ENCODE measurements around the gene ERCC4. TPM values are rescaled to one million over a fixed set of nuclear protein-coding genes. Genes with fewer than 3 reads are reported as not detected.
A peak's percentile ranks its signal among the peaks of the same experiment; 100 is the strongest.

ERCC4 gene
- polyA plus RNA-seq, 1 donor (not counting 4 experiments of a cell fraction or from before 2014, with no cell fraction given): 5.9 TPM

GRCh38 chr16:13920510-13920818, 510 bp downstream of the ERCC4 start:
- peak overlapping the region; percentile 82 for H3K27ac ChIP-seq (ENCODE audit: control insufficient read depth, insufficient read depth, low read length)
- H3K4me2 ChIP-seq (ENCODE audit: control insufficient read depth, extremely low read depth, insufficient read depth, low read depth, low read length): peak overlapping the region; percentile 96
- H3K9ac ChIP-seq (ENCODE audit: control insufficient read depth, extremely low read depth, insufficient read depth, low read length): peak overlapping the region; percentile 96
- peaks cover 0 to 4% of the 10 kb centered on the region in 2 experiments for H3K36me3 ChIP-seq (ENCODE audit: control insufficient read depth in 2 of 2, extremely low read depth in 1 of 2, insufficient read depth in 2 of 2, low read length in 2 of 2)
- H3K79me2 ChIP-seq (ENCODE audit: control insufficient read depth, insufficient read depth, low read length): peaks cover 13% of the 10 kb centered on the region
- H3K4me3 ChIP-seq (ENCODE audit: control insufficient read depth in 2 of 3, extremely low read depth in 1 of 3, insufficient read depth in 2 of 3, low read depth in 1 of 3, low read length in 3 of 3): peak overlapping the region; percentile 91 to 99 (median 92)
- H3K9me3 ChIP-seq (ENCODE audit: control insufficient read depth, low read depth, low read length): no peaks in the 10 kb centered on the region
- no peaks in the 10 kb centered on the region for H4K20me1 ChIP-seq (ENCODE audit: control insufficient read depth, extremely low read depth, insufficient read depth, low read length)
- H3K9me1 ChIP-seq (ENCODE audit: control insufficient read depth, extremely low read depth, insufficient read depth, low read length): no peaks in the 10 kb centered on the region
- FAIRE-seq (no peak), DNase-seq (ENCODE audit: low read depth, low spot score) (no peak)
- H3K4me1 ChIP-seq (ENCODE audit: control insufficient read depth, extremely low read depth, insufficient read depth, low read length): peaks cover 12% of the 10 kb centered on the region
- TF ChIP-seq CTCF (optimal IDR thresholded peaks at IDR 0.05 in 1 of 3, IDR thresholded peaks at IDR 0.05 in 1 of 3, conservative IDR thresholded peaks at IDR 0.05 in 1 of 3; ENCODE audit: extremely low read depth in 1 of 3, insufficient read depth in 2 of 3, low read length in 3 of 3) (no peak), EZH2 (IDR thresholded peaks at IDR 0.05; ENCODE audit: low read length) (no peak)
- H2AFZ ChIP-seq (ENCODE audit: control insufficient read depth, low read length): peak overlapping the region; percentile 99
- no peaks in the 10 kb centered on the region for H3K27me3 ChIP-seq (ENCODE audit: control insufficient read depth, extremely low read depth, insufficient read depth, low read length)
- dilution Hi-C loops (cut with MboI; ENCODE audit: extremely low pct_ligation_motif_present, low sequenced_read_pairs): no loop called here

DNA sequence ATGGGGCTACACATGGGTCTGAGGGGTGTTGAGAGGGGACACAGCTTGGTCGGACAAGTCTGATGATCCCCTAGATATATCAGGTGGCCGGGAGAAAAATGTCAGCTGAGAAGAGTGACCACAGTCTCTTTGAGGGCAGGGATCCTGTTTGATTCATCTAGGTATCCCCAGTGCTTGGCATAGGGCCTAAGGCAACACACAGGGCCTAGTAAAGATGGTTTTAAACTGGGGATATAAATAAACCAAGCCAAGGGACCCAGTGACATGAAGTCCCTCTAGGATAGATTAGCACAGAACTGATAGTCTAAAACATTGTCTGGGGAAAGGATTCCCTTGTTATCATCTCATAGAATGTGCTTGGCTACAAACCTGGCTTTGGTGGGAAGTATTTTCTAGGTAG, 1.4 kb downstream of the ERCC4 start:
- TF ChIP-seq CTCF (optimal IDR thresholded peaks at IDR 0.05 in 1 of 3, IDR thresholded peaks at IDR 0.05 in 1 of 3, conservative IDR thresholded peaks at IDR 0.05 in 1 of 3; ENCODE audit: extremely low read depth in 1 of 3, insufficient read depth in 2 of 3, low read length in 3 of 3) (no peak), EZH2 (IDR thresholded peaks at IDR 0.05; ENCODE audit: low read length) (no peak)
- no peaks in the 10 kb centered on the region for H3K27me3 ChIP-seq (ENCODE audit: control insufficient read depth, extremely low read depth, insufficient read depth, low read length)
- peak overlapping the region in 1 of 3 experiments; percentile 92 for H3K4me3 ChIP-seq (ENCODE audit: control insufficient read depth in 2 of 3, extremely low read depth in 1 of 3, insufficient read depth in 2 of 3, low read depth in 1 of 3, low read length in 3 of 3)
- dilution Hi-C loops (cut with MboI; ENCODE audit: extremely low pct_ligation_motif_present, low sequenced_read_pairs): no loop called here
- H3K4me1 ChIP-seq (ENCODE audit: control insufficient read depth, extremely low read depth, insufficient read depth, low read length): peaks cover 12% of the 10 kb centered on the region
- H3K4me2 ChIP-seq (ENCODE audit: control insufficient read depth, extremely low read depth, insufficient read depth, low read depth, low read length): peak overlapping the region; percentile 96
- peaks cover 0 to 4% of the 10 kb centered on the region in 2 experiments for H3K36me3 ChIP-seq (ENCODE audit: control insufficient read depth in 2 of 2, extremely low read depth in 1 of 2, insufficient read depth in 2 of 2, low read length in 2 of 2)
- H3K9ac ChIP-seq (ENCODE audit: control insufficient read depth, extremely low read depth, insufficient read depth, low read length): no peak overlapping the region
- no peak overlapping the region for H3K27ac ChIP-seq (ENCODE audit: control insufficient read depth, insufficient read depth, low read length)
- H4K20me1 ChIP-seq (ENCODE audit: control insufficient read depth, extremely low read depth, insufficient read depth, low read length): no peaks in the 10 kb centered on the region
- no peaks in the 10 kb centered on the region for H3K9me3 ChIP-seq (ENCODE audit: control insufficient read depth, low read depth, low read length)
- H3K79me2 ChIP-seq (ENCODE audit: control insufficient read depth, insufficient read depth, low read length): peaks cover 13% of the 10 kb centered on the region
- no peaks in the 10 kb centered on the region for H3K9me1 ChIP-seq (ENCODE audit: control insufficient read depth, extremely low read depth, insufficient read depth, low read length)
- no peak overlapping the region for H2AFZ ChIP-seq (ENCODE audit: control insufficient read depth, low read length)
- DNase-seq (ENCODE audit: low read depth, low spot score) (no peak), FAIRE-seq (no peak)
